HG03108 (cell line): Measurements from ENCODE around the gene LY86.

Experiments used
- ATAC-seq: cut with Tn5 transposase; IDR thresholded peaks from one replicate; pipeline ENCODE4 v1.9.1; 2021; ENCODE audit warnings: moderate library complexity; ENCODE audit not compliant: unreplicated experiment

The LY86 gene

GRCh38 chr6:6619021-6619794, 30.7 kb downstream of the LY86 start:
- ATAC-seq, result no peak

GRCh38 chr6:6620766-6621425, 32.4 kb downstream of the LY86 start:
- ATAC-seq, result no peak

- ATAC-seq, result no peak
Measured at GRCh38 chr6:6622501-6622900, 34.0 kb downstream of the LY86 start.

- no peak for ATAC-seq
Measured at GRCh38 chr6:6623553-6623952, 35.0 kb downstream of the LY86 start.

GRCh38 chr6:6624269-6624990, 35.9 kb downstream of the LY86 start:
- no peak for ATAC-seq

- no peak for ATAC-seq
Measured at GRCh38 chr6:6626187-6626586, 37.7 kb downstream of the LY86 start.

GRCh38 chr6:6629402-6629801, 40.9 kb downstream of the LY86 start:
- ATAC-seq, result no peak

GRCh38 chr6:6631053-6631452, 42.5 kb downstream of the LY86 start:
- no peak for ATAC-seq

GRCh38 chr6:6631534-6632276, 43.2 kb downstream of the LY86 start:
- ATAC-seq, result no peak

GRCh38 chr6:6633898-6634734, 45.6 kb downstream of the LY86 start:
- ATAC-seq, result no peak

- no peak for ATAC-seq
Measured at GRCh38 chr6:6634735-6635075, 46.2 kb downstream of the LY86 start.

- ATAC-seq, result no peak
Measured at GRCh38 chr6:6635291-6635690, 46.8 kb downstream of the LY86 start.

- peak; percentile 56 for ATAC-seq
Measured at GRCh38 chr6:6635869-6636268, 47.3 kb downstream of the LY86 start.

GRCh38 chr6:6639572-6639971, 51.1 kb downstream of the LY86 start:
- ATAC-seq, result no peak

- no peak for ATAC-seq
Measured at GRCh38 chr6:6640926-6641325, 52.4 kb downstream of the LY86 start.

GRCh38 chr6:6643398-6643797, 54.9 kb downstream of the LY86 start:
- ATAC-seq, result peak; percentile 64

GRCh38 chr6:6645261-6645917, 56.9 kb downstream of the LY86 start:
- no peak for ATAC-seq

GRCh38 chr6:6646384-6646783, 57.9 kb downstream of the LY86 start:
- no peak for ATAC-seq

- no peak for ATAC-seq
Measured at GRCh38 chr6:6646859-6647258, 58.3 kb downstream of the LY86 start.
